Retinal pigment epithelial cell (primary cell): ENCODE measurements around the gene STX12.

ENCODE experiments used
- DNase-seq: peaks from one replicate; pipeline ENCODE4 v3.0.0-alpha.2; 2010; ENCODE audit warnings: low read depth
- H3K4me3 ChIP-seq: 2 replicates; pipeline ENCODE4 v1.5.1; 2011; ENCODE audit warnings: mild to moderate bottlenecking, low read length, control low read depth, moderate library complexity
- CTCF ChIP-seq: conservative IDR thresholded peaks from 2 replicates; pipeline ENCODE4 v1.5.1; 2011; ENCODE audit warnings: low read depth, low read length, control low read depth, inconsistent platforms

STX12 gene

DNA sequence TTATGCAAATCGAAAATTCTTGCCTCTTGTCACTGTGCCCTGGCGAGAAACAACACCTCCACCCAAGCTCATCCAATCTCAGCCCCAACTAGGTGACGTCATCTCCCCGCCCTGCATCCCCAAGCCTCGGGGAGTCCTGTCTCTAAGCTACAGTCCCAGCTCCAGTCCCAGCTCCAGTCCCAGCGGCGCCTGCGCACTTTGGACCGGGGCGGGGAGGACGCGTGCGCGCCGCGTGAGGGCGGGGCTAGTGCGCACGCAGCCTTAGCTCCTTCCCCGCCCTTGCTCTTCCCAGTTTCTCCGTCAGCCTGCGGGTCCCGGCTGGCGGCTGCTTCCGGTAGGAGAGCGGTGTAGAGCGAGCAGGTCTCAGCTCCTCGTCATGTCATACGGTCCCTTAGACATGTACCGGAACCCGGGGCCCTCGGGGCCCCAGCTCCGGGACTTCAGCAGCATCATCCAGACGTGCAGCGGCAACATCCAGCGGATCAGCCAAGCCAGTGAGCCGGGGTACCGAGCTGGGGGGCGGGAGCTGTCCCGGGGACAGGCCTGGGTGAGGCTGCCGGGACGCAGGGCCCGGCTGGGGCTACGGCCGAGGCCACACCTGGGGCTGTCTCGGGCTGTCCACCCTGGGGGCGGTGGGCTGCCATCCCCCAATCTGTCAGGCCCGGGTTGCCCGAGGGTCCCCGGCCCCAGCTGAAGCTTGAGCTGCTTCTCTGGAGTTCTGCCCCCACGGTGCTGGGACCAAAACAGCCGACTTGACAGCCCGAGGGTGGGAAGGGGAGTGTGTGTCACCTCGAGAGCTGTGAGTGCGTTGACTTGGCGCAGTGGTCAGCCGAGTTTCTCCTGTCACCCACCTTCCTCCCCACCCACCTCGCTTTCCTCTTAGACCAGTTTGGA, at the start of gene STX12:
STX12 (plus strand) TSS at position 288 of the 894 bp plus-strand sequence; CDS start at position 377, 89 bp downstream.
- no peak for TF ChIP-seq CTCF
- peak within 1 kb of the TSS; percentile 87 for H3K4me3 ChIP-seq
- peak; percentile 92 for DNase-seq

DNA sequence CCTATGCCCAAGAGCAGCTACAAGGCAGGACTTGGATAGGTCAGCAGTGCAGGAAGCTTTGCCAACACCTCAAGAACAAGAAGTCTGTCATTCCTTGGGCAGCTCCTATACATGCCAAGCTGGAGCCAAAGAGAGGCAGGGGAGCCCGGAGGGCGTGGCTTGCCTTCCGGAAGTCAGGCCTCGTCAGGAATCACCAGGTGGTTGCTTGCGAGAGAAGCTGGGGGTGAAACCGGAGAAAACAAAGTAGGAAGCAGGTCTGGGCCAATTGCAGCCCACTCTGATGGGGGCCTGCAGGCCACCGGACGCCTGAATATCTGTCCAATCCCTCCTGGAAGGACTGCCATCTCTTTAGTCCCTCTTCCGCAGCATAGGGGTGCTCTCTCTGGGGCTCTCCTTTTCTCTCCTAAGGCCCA, 48.1 kb upstream of the STX12 start:
- no peak for DNase-seq
- TF ChIP-seq CTCF: no peak
- peak overlapping the region; percentile 35 for H3K4me3 ChIP-seq

DNA sequence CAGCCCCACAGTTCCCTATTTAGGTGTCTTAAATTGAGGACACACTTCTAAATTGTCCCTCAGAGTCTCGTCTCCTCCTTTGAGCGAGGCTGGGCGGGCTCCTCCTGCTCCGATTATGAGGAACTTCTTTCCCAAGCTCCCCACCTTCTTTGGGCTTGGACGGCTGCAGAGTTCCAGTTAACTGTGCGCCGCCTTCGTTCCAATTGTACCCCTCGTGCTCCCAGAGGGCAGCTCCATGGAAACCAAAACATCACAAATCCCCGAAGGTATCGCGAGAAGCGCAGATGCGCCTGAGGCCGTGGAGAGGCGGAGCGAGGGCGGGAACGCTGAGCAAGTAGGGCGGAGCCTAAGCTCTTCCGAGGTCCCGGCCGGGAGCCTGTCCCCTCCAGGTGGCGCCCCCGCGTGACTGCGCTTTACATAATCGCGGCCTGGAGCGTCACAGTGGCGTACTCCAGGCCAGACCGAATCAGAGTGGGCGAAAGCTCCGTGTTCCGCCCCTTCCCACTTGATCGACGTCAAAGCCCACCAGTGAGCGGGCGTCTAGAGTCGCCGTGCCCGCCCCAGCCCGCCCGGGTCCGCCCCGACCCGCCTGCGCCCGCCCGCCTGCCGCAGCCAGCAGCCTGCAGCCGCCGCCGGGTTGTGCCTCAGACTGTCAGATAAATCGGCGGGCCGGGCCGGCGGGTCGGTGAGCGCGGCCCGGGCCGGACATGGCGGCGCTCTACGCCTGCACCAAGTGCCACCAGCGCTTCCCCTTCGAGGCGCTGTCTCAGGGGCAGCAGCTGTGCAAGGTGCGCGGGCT, 47.4 kb upstream of the STX12 start, which contains the start of gene FAM76A:
FAM76A (plus strand) TSS at position 588 of the 799 bp plus-strand sequence; CDS start at position 708, 120 bp downstream.
- TF ChIP-seq CTCF: peak; percentile 42
- DNase-seq: peak; percentile 96
- H3K4me3 ChIP-seq: peak within 1 kb of the TSS; percentile 75

DNA sequence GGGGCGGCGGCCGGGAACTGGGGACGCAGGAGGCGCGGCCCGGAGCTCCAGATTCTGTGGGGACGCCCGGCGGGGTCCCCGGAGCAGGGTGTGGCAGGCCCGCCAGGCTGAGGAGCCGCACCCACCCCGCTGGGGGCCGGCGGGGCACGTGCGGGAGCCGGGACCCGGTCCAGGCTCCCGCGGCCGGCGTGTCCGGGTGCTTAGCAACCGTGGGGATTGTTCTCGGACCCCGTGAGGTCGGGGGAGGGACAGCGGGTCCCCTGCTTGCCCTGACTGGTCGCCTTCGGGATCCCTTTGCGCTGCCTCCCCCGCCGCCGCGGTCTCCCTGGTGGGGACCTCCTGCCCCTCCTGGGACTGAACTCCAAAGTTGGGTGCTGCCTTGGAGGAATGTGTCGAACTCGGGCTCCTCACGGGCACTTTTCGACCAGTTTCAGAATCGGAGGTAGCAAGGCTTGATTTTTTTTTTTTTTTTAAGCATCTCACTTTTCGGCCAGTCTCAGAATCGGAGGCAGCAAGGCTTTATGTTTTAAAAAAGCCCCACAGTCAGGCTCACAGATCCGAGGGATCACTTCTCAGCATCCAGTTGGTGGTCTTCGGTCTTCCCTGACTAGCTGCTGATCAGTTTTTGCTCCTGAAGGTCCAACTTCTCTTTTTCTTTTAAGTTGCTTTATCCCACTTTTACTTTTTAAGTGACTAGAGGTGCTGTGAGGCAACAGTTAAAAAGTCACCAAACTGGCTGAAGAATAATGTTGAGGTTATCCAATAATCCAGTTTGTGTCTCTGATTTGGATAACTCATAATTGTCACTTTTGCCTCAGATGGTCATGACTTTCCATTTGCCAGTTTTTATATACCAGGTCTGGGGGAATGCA, 46.6 kb upstream of the STX12 start:
- H3K4me3 ChIP-seq: peak overlapping the region; percentile 75
- no peak for TF ChIP-seq CTCF
- peak; percentile 27 for DNase-seq

DNA sequence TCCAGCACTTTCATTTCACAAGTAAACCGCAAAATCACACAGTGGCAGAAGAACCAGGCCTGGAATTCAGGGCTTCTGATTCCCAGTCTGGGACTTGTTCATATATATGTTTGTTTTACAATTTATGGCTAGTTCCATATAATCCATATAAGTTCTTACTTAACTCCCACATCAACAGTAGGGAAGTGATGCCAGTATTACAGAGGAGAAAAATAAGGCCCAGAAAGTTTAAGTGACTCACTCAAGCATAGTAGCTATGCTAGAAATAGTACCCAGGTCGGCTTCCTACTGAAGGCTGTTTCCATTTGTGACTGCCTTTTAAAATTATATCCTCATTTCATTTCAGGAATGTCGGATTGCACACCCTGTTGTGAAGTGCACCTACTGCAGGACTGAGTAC, 45.9 kb upstream of the STX12 start:
- H3K4me3 ChIP-seq: peak overlapping the region; percentile 75
- no peak for TF ChIP-seq CTCF
- DNase-seq: no peak

GRCh38 chr1:27736252-27736651, 36.8 kb upstream of the STX12 start:
- H3K4me3 ChIP-seq: no peak overlapping the region
- no peak for TF ChIP-seq CTCF
- no peak for DNase-seq
